ENCODE measurements around the gene HAPLN2. TPM values are rescaled to one million over a fixed set of nuclear protein-coding genes. Genes with fewer than 3 reads are reported as not detected.
A peak's percentile ranks its signal among the peaks of the same experiment; 100 is the strongest.

Gene HAPLN2
- total and polyA plus RNA-seq, 7 experiments from 2014 or later = not detected

- Histone ChIP-seq H3K36me3 (ENCODE audit: control insufficient read depth in 2 of 3, insufficient read depth in 3 of 3, low read length in 3 of 3) (no peaks in the 10 kb centered on the region), H3K4me3 (ENCODE audit: low read length) (no peak overlapping the region)
- intact Hi-C loops (cut with micrococcal nuclease) = no loop called here
Measured at GRCh38 chr1:156662005-156662799, 43.0 kb downstream of the HAPLN2 start.

DNA sequence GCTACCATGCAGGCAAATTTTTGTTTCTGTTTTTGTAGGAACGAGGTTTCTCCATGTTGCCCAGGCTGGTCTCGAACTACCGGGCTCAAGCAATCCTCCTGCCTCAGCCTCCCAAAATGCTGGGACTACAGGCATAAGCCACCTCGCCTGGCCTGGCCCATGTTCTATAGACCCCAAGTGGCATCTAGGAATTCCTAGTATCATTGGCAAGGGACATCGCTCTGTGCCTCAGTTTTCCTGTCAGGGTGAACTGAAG is 43.5 kb downstream of the HAPLN2 start:
- Mint-ChIP-seq H3K4me1 (peaks cover 21 to 58% (median 30%) of the 10 kb centered on the region in 7 donors), H3K36me3 (no peaks in the 10 kb centered on the region), H3K9me3 (no peaks in the 10 kb centered on the region), H3K4me3 (no peak overlapping the region), H3K27ac (peak overlapping the region in 1 of 9 donors; percentile 27), H3K27me3 (peaks cover 0 to 19% (median 0%) of the 10 kb centered on the region in 5 donors)
- ChIA-PET CTCF (no interaction called here), POLR2A (no interaction called here)
- H3K4me3 ChIP-seq (ENCODE audit: low read length) = no peak overlapping the region
- H3K4me1 ChIP-seq (ENCODE audit: control insufficient read depth in 2 of 2, insufficient read depth in 2 of 2, low read length in 2 of 2) = peaks cover 25 to 27% of the 10 kb centered on the region in 2 donors
- H3K27me3 ChIP-seq (ENCODE audit: control insufficient read depth in 2 of 2, insufficient read depth in 2 of 2, low read length in 2 of 2) = no peaks in the 10 kb centered on the region
- ATAC-seq = no peak
- no peaks in the 10 kb centered on the region for H3K36me3 ChIP-seq (ENCODE audit: control insufficient read depth in 2 of 3, insufficient read depth in 3 of 3, low read length in 3 of 3)
- no peak for DNase-seq
- intact Hi-C loops (cut with micrococcal nuclease) = no loop called here
- no peaks in the 10 kb centered on the region for H3K9me3 ChIP-seq (ENCODE audit: control insufficient read depth in 2 of 3, low read length in 3 of 3)
- no peak overlapping the region for H3K27ac ChIP-seq (ENCODE audit: low read depth, low read length)

More at GRCh38 chr1:156662005-156662799, 43.0 kb downstream of the HAPLN2 start:
- H3K4me3 Mint-ChIP-seq = peak overlapping the region in 1 of 10 donors; percentile 90
- H3K27me3 ChIP-seq (ENCODE audit: control insufficient read depth in 2 of 2, insufficient read depth in 2 of 2, low read length in 2 of 2) = no peaks in the 10 kb centered on the region
- ChIA-PET POLR2A (interaction anchor here (0.6 kb wide), 1 partner anchor 273 kb away, joined by 3 read pairs; no protein-coding TSS in a partner anchor), CTCF (interaction anchor here (0.6 to 3.0 kb wide), 3 partner anchors 19 to 517 kb away, joined by 3 to 17 read pairs (median 3); no protein-coding TSS in a partner anchor)
- H3K4me1 ChIP-seq (ENCODE audit: control insufficient read depth in 2 of 2, insufficient read depth in 2 of 2, low read length in 2 of 2) = peaks cover 29 to 30% of the 10 kb centered on the region in 2 donors
- no peaks in the 10 kb centered on the region for H3K36me3 Mint-ChIP-seq
- H3K9me3 Mint-ChIP-seq = no peaks in the 10 kb centered on the region
- peaks cover 26 to 63% (median 35%) of the 10 kb centered on the region in 7 donors for H3K4me1 Mint-ChIP-seq
- no peak overlapping the region for H3K27ac ChIP-seq (ENCODE audit: low read depth, low read length)
- no peak for ATAC-seq
- H3K9me3 ChIP-seq (ENCODE audit: control insufficient read depth in 2 of 3, low read length in 3 of 3) = no peaks in the 10 kb centered on the region
- H3K27ac Mint-ChIP-seq = peak overlapping the region in 3 of 9 donors; percentile 1 to 87 (median 62)
- no peak for DNase-seq
- peaks cover 3 to 24% (median 4%) of the 10 kb centered on the region in 5 donors for H3K27me3 Mint-ChIP-seq

- POLR2A ChIA-PET = no interaction called here
- H3K27ac ChIP-seq (ENCODE audit: low read depth, low read length) = no peak overlapping the region
- no peaks in the 10 kb centered on the region for H3K9me3 ChIP-seq (ENCODE audit: control insufficient read depth in 2 of 3, low read length in 3 of 3)
- no peaks in the 10 kb centered on the region for H3K27me3 ChIP-seq (ENCODE audit: control insufficient read depth in 2 of 2, insufficient read depth in 2 of 2, low read length in 2 of 2)
- H3K27me3 Mint-ChIP-seq = peaks cover 0 to 14% (median 0%) of the 10 kb centered on the region in 5 donors
- no peak for DNase-seq
- ATAC-seq = no peak
- H3K4me1 ChIP-seq (ENCODE audit: control insufficient read depth in 2 of 2, insufficient read depth in 2 of 2, low read length in 2 of 2) = peaks cover 21 to 27% of the 10 kb centered on the region in 2 donors
- no peaks in the 10 kb centered on the region for H3K36me3 ChIP-seq (ENCODE audit: control insufficient read depth in 2 of 3, insufficient read depth in 3 of 3, low read length in 3 of 3)
- no peaks in the 10 kb centered on the region for H3K9me3 Mint-ChIP-seq
- peak overlapping the region in 1 of 9 donors; percentile 9 for H3K27ac Mint-ChIP-seq
- no peak overlapping the region for H3K4me3 ChIP-seq (ENCODE audit: low read length)
- peaks cover 20 to 53% (median 30%) of the 10 kb centered on the region in 7 donors for H3K4me1 Mint-ChIP-seq
- H3K4me3 Mint-ChIP-seq = no peak overlapping the region
- H3K36me3 Mint-ChIP-seq = no peaks in the 10 kb centered on the region
- CTCF ChIA-PET = interaction anchor here (0.6 kb wide), 1 partner anchor 41 kb away, joined by 3 read pairs; no protein-coding TSS in a partner anchor
- intact Hi-C loops (cut with micrococcal nuclease) = no loop called here
Measured at GRCh38 chr1:156663178-156663577, 44.0 kb downstream of the HAPLN2 start.

DNA sequence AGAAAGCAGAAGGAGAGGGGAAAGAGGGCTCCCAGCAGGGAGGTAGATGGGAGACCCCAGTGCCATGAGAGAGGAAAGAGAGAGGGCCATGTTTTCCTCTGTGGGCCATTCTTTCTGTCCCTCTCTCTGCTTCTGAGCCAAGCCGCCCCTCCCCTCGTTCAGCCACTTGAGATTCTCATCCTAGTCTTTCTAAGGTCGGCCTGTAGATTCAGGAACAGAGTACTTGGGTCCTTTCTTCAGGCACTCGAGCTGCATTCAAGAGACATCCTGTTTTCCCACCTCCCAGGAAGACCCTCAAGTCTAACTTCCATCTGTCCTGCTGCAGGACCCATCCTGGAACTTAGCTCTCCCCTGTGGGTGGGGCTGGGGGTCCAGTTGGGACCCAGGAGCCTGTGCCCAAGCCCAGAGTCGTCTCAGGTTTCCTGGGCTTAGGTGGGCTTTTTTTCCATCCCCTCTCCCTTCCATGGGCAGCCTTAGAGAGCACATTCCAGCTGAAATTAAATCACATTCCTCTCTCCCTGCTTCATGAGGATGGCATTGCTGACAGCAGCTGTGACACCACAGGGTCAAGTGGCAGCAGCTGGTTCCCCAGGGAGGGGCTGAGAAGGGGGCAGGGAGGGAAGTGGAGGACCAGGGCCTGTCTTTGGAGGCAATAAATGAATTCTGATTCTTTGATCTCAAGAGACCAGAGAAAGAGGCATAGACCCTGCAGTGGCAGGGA is 45.0 kb downstream of the HAPLN2 start:
- ChIA-PET POLR2A (interaction anchor here (1.2 kb wide), 1 partner anchor 30 kb away, joined by 3 read pairs; no protein-coding TSS in a partner anchor), CTCF (no interaction called here)
- H3K9me3 ChIP-seq (ENCODE audit: control insufficient read depth in 2 of 3, low read length in 3 of 3) = no peaks in the 10 kb centered on the region
- H3K9me3 Mint-ChIP-seq = no peaks in the 10 kb centered on the region
- H3K4me1 ChIP-seq (ENCODE audit: control insufficient read depth in 2 of 2, insufficient read depth in 2 of 2, low read length in 2 of 2) = peaks cover 21 to 26% of the 10 kb centered on the region in 2 donors
- peaks cover 19 to 52% (median 29%) of the 10 kb centered on the region in 7 donors for H3K4me1 Mint-ChIP-seq
- H3K27me3 ChIP-seq (ENCODE audit: control insufficient read depth in 2 of 2, insufficient read depth in 2 of 2, low read length in 2 of 2) = no peaks in the 10 kb centered on the region
- H3K36me3 ChIP-seq (ENCODE audit: control insufficient read depth in 2 of 3, insufficient read depth in 3 of 3, low read length in 3 of 3) = no peaks in the 10 kb centered on the region
- no peak overlapping the region for H3K4me3 ChIP-seq (ENCODE audit: low read length)
- intact Hi-C loops (cut with micrococcal nuclease) = no loop called here
- no peak overlapping the region for H3K4me3 Mint-ChIP-seq
- DNase-seq = no peak
- no peak overlapping the region for H3K27ac ChIP-seq (ENCODE audit: low read depth, low read length)
- peaks cover 0 to 15% (median 0%) of the 10 kb centered on the region in 5 donors for H3K27me3 Mint-ChIP-seq
- no peaks in the 10 kb centered on the region for H3K36me3 Mint-ChIP-seq
- peak overlapping the region in 1 of 9 donors; percentile 20 for H3K27ac Mint-ChIP-seq
- ATAC-seq = no peak

DNA sequence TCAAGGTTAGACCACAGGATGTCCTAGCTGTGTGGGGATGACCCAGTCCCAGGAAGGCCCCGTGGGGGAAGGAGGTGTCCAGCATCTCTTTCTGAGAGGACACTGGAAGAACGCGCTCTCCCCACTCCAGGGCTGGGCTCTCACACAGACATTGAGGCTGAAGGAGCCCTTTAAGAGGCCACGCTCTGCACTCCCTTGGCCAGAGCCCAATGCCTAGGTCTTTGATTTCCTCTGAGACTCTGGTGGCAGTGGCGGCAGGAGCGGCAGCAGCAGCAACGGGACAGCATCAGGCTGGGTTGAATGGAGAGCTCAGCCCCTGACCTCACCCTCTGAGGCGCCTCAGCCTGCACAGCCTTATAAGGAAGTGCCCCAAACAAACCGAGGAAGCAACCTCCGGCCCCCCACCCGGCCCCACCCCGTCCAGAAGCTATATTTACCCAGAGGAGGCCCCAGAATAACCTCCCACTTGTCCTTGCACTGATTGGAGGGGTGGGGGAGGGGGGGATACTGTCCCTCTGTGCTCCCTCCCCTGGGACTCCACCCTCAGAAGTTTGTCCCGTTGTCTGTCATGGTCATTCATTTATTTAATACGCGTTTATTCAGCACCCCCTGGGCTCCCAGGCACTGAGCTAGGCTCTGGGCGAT is 45.7 kb downstream of the HAPLN2 start:
- CTCF ChIA-PET = interaction anchor here (1.3 kb wide), 1 partner anchor 12 kb away, joined by 3 read pairs; no protein-coding TSS in a partner anchor

GRCh38 chr1:156665539-156665938 is 46.3 kb downstream of the HAPLN2 start:
- ATAC-seq (no peak), DNase-seq (no peak)
- Mint-ChIP-seq H3K27me3 (peaks cover 0 to 24% (median 0%) of the 10 kb centered on the region in 5 donors), H3K27ac (peak overlapping the region in 1 of 9 donors; percentile 1), H3K4me3 (no peak overlapping the region), H3K9me3 (no peaks in the 10 kb centered on the region), H3K4me1 (peaks cover 9 to 40% (median 16%) of the 10 kb centered on the region in 7 donors), H3K36me3 (no peaks in the 10 kb centered on the region)
- Histone ChIP-seq H3K9me3 (ENCODE audit: control insufficient read depth in 2 of 3, low read length in 3 of 3) (no peaks in the 10 kb centered on the region), H3K36me3 (ENCODE audit: control insufficient read depth in 2 of 3, insufficient read depth in 3 of 3, low read length in 3 of 3) (no peaks in the 10 kb centered on the region), H3K4me3 (ENCODE audit: low read length) (no peak overlapping the region), H3K27me3 (ENCODE audit: control insufficient read depth in 2 of 2, insufficient read depth in 2 of 2, low read length in 2 of 2) (no peaks in the 10 kb centered on the region), H3K4me1 (ENCODE audit: control insufficient read depth in 2 of 2, insufficient read depth in 2 of 2, low read length in 2 of 2) (peaks cover 9 to 14% of the 10 kb centered on the region in 2 donors), H3K27ac (ENCODE audit: low read depth, low read length) (no peak overlapping the region)
- ChIA-PET POLR2A (interaction anchor here (0.6 to 1.1 kb wide), 2 partner anchors 41 to 63 kb away, joined by 3 read pairs; partner anchors contain the start of gene ISG20L2), CTCF (interaction anchor here (1.3 kb wide), 1 partner anchor 11 kb away, joined by 3 read pairs; no protein-coding TSS in a partner anchor)
- intact Hi-C loops (cut with micrococcal nuclease) = no loop called here

More for the DNA sequence above, 45.7 kb downstream of the HAPLN2 start:
- intact Hi-C loops (cut with micrococcal nuclease) = no loop called here
- H3K4me1 Mint-ChIP-seq = peaks cover 13 to 45% (median 22%) of the 10 kb centered on the region in 7 donors
- H3K27me3 ChIP-seq (ENCODE audit: control insufficient read depth in 2 of 2, insufficient read depth in 2 of 2, low read length in 2 of 2) = no peaks in the 10 kb centered on the region
- peaks cover 0 to 21% (median 0%) of the 10 kb centered on the region in 5 donors for H3K27me3 Mint-ChIP-seq
- POLR2A ChIA-PET = interaction anchor here (0.6 to 1.2 kb wide), 3 partner anchors 30 to 64 kb away, joined by 3 read pairs; partner anchors contain the start of gene ISG20L2
- no peaks in the 10 kb centered on the region for H3K9me3 ChIP-seq (ENCODE audit: control insufficient read depth in 2 of 3, low read length in 3 of 3)
- no peak overlapping the region for H3K27ac ChIP-seq (ENCODE audit: low read depth, low read length)
- no peak overlapping the region for H3K4me3 ChIP-seq (ENCODE audit: low read length)
- DNase-seq (no peak), ATAC-seq (no peak)
- peaks cover 15 to 19% of the 10 kb centered on the region in 2 donors for H3K4me1 ChIP-seq (ENCODE audit: control insufficient read depth in 2 of 2, insufficient read depth in 2 of 2, low read length in 2 of 2)
- H3K36me3 ChIP-seq (ENCODE audit: control insufficient read depth in 2 of 3, insufficient read depth in 3 of 3, low read length in 3 of 3) = no peaks in the 10 kb centered on the region
- no peaks in the 10 kb centered on the region for H3K36me3 Mint-ChIP-seq
- H3K27ac Mint-ChIP-seq = peak overlapping the region in 2 of 9 donors; percentile 1 to 20
- H3K4me3 Mint-ChIP-seq = no peak overlapping the region
- no peaks in the 10 kb centered on the region for H3K9me3 Mint-ChIP-seq
